ENCODE data around the gene ZDHHC22. TPM values are rescaled to one million over a fixed set of nuclear protein-coding genes. Genes with fewer than 3 reads are reported as not detected.

ZDHHC22 gene
- total and polyA plus RNA-seq, 2 of the 13 experiments (the other 11 are each of a cell fraction or from before 2014, with no cell fraction given): not detected

- TF ChIP-seq CSRNP1 (CRISPR knock-in tag; IDR thresholded peaks at IDR 0.05) (no peak), ESRRA (CRISPR knock-in tag; IDR thresholded peaks at IDR 0.05; ENCODE audit: low read depth) (no peak), SALL1 (CRISPR knock-in tag; IDR thresholded peaks at IDR 0.05) (peak; percentile 17; the same call in 1 of the 2 replicates), PAX8 (CRISPR knock-in tag; IDR thresholded peaks at IDR 0.05; ENCODE audit: borderline replicate concordance) (no peak), GMEB1 (CRISPR knock-in tag; IDR thresholded peaks at IDR 0.05; ENCODE audit: borderline replicate concordance) (no peak), CTCF (CRISPR knock-in tag; IDR thresholded peaks at IDR 0.05) (peak; percentile 15; the same call in 1 of the 2 replicates), HNRNPUL1 (IDR thresholded peaks at IDR 0.05; ENCODE audit: low read depth, low read length) (no peak), NFE2 (CRISPR knock-in tag; IDR thresholded peaks at IDR 0.05) (no peak), ZC3H4 (CRISPR knock-in tag; IDR thresholded peaks at IDR 0.05; ENCODE audit: borderline replicate concordance) (no peak), HNF1A (IDR thresholded peaks at IDR 0.05; ENCODE audit: low read depth) (no peak), HNF1A (CRISPR knock-in tag; IDR thresholded peaks at IDR 0.05; ENCODE audit: borderline replicate concordance) (no peak), MYNN (CRISPR knock-in tag; IDR thresholded peaks at IDR 0.05; ENCODE audit: low read depth) (no peak), XBP1 (CRISPR knock-in tag; IDR thresholded peaks at IDR 0.05) (no peak), ZBTB1 (CRISPR knock-in tag; IDR thresholded peaks at IDR 0.05; ENCODE audit: borderline replicate concordance) (no peak), RXRA (CRISPR knock-in tag; IDR thresholded peaks at IDR 0.05) (no peak)
These were observed 40.2 kb upstream of the ZDHHC22 start, which contains the start of gene TMEM63C (continued) for GRCh38 chr14:77181603-77182437.

Data from HepG2 (cell line).